Hepatocyte (in vitro differentiated cells): ENCODE results near the gene EVI5L. TPM values are rescaled to one million over a fixed set of nuclear protein-coding genes. Genes with fewer than 3 reads are reported as not detected.
A peak's percentile ranks its signal among the peaks of the same experiment; 100 is the strongest.

Experiments
- DNase-seq: peaks from one replicate; pipeline ENCODE4 v3.0.0-alpha.2; 2016; ENCODE audit warnings: low spot score
- H2AFZ ChIP-seq: fragments of 200-600 bp; sonication (generic); 2 replicates; pipeline ENCODE4 v1.6.0; 2016; ENCODE audit warnings: antibody characterized with exemption, mild to moderate bottlenecking
- H3K27ac ChIP-seq: fragments of 200-600 bp; sonication (generic); 2 replicates; pipeline ENCODE4 v1.5.1; 2016; ENCODE audit warnings: mild to moderate bottlenecking
- H3K27me3 ChIP-seq: fragments of 200-600 bp; sonication (generic); 2 replicates; pipeline ENCODE4 v1.6.1; 2016
- H3K36me3 ChIP-seq: fragments of 200-600 bp; sonication (generic); replicated peaks from 2 replicates; pipeline ENCODE4 v1.5.1; 2016; ENCODE audit warnings: low read depth; ENCODE audit not compliant: insufficient read depth
- H3K4me1 ChIP-seq: fragments of 200-600 bp; sonication (generic); 2 replicates; pipeline ENCODE4 v1.5.1; 2016; ENCODE audit warnings: mild to moderate bottlenecking, moderate library complexity; ENCODE audit not compliant: insufficient read depth
- H3K4me2 ChIP-seq: fragments of 200-600 bp; sonication (generic); 2 replicates; pipeline ENCODE4 v1.6.0; 2016
- H3K4me3 ChIP-seq: fragments of 200-600 bp; sonication (generic); 2 replicates; pipeline ENCODE4 v1.5.1; 2016; ENCODE audit warnings: mild to moderate bottlenecking
- H3K79me2 ChIP-seq: fragments of 200-600 bp; sonication (generic); 2 replicates; pipeline ENCODE4 v1.6.0; 2017; ENCODE audit warnings: mild to moderate bottlenecking
- H3K9me2 ChIP-seq: fragments of 200-600 bp; sonication (generic); replicated peaks from 2 replicates; pipeline ENCODE4 v1.6.0; 2017; ENCODE audit warnings: mild to moderate bottlenecking; ENCODE audit not compliant: insufficient read depth
- H3K9me3 ChIP-seq: fragments of 200-600 bp; sonication (generic); 2 replicates; pipeline ENCODE4 v1.5.1; 2016; ENCODE audit warnings: low read depth, mild to moderate bottlenecking
- H4K20me1 ChIP-seq: fragments of 200-600 bp; sonication (generic); 2 replicates; pipeline ENCODE4 v1.6.0; 2016; ENCODE audit warnings: mild to moderate bottlenecking; ENCODE audit not compliant: insufficient read depth, poor library complexity, severe bottlenecking
- EZH2 ChIP-seq: fragments of 200-600 bp; sonication (generic); IDR thresholded peaks from 2 replicates; pipeline ENCODE4 v1.6.1; 2016; ENCODE audit warnings: antibody characterized with exemption, mild to moderate bottlenecking, borderline replicate concordance
- EZH2phosphoT487 ChIP-seq: fragments of 200-600 bp; sonication (generic); IDR thresholded peaks from one replicate; pipeline ENCODE4 v1.6.1; 2018; ENCODE audit warnings: antibody characterized with exemption, mild to moderate bottlenecking, low read depth, moderate library complexity; ENCODE audit not compliant: unreplicated experiment, severe bottlenecking
- WGBS: methylation state at CpG from one replicate; pipeline ENCODE4 v1.1.6; 2016; ENCODE audit warnings: low lambda C conversion rate; ENCODE audit errors: missing lambda C conversion rate; 5-methylcytosine and 5-hydroxymethylcytosine counted together
- polyA plus RNA-seq: library from polyadenylated mRNA; unstranded; fragments of >200 nt; fragmentation: Nextera tagmentation; extraction: Ambion mirVana; gene quantifications from 2 replicates; pipeline ENCODE4 v1.2.1, GENCODE V29; 2016
- total RNA-seq: library from RNA; depleted of rRNA; stranded (reverse); fragments of >200 nt; gene quantifications from 2 replicates; pipeline ENCODE4 v1.2.3, GENCODE V29; 2014
- TF ChIP-seq, protein P1 (sequence below): fragments of 200-600 bp; sonication (generic); IDR thresholded peaks from 2 replicates; pipeline ENCODE4 v1.5.1; 2016; ENCODE audit warnings: antibody characterized with exemption, mild to moderate bottlenecking; ENCODE audit not compliant: poor library complexity

EVI5L gene
- total and polyA plus RNA-seq, 2 experiments from 2014 or later, result 10.7 to 11.5 TPM

DNA sequence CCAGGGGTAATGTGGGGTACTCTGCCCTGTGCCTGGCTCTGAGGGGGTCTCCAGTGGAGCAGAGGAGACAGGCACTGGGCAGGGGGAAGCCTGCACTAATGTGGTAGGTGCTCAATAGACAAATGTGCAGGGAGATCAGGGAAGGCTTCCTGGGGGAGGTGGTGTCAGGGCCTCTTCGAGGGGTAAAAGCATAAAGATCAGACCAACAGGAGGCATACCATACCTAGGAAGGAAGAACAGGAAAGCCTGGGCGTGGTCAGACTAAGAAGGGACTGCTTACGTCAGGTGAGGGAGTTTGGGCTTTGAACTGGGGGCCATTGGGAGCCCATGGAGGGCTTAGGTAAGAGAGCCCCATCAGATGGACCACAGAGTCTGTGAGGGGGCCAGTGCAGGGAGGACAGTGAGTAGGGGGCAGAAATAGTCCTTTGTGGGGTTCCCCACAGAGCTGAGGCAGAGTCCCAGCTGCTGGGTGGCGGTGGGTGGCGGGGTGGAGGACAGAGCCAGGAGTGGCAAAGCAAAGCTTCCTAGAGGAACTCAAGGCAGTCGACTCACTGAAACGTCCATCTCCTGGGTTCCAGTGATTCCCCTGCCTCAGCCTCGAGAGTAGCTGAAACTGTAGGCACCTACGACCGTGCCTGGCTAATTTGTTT lies 35.4 kb downstream of the EVI5L start:
- Histone ChIP-seq H3K4me2 (no peak overlapping the region), H3K79me2 (no peaks in the 10 kb centered on the region), H4K20me1 (no peaks in the 10 kb centered on the region), H3K9me2 (no peaks in the 10 kb centered on the region), H3K9me3 (no peaks in the 10 kb centered on the region), H3K4me3 (no peak overlapping the region), H3K27ac (no peak overlapping the region), H3K4me1 (peaks cover 6% of the 10 kb centered on the region), H2AFZ (no peak overlapping the region), H3K36me3 (no peaks in the 10 kb centered on the region), H3K27me3 (peaks cover 10% of the 10 kb centered on the region)
- DNase-seq, result no peak
- TF ChIP-seq EZH2phosphoT487, result no peak
- TF ChIP-seq EZH2, result no peak
- TF ChIP-seq, protein P1, sequence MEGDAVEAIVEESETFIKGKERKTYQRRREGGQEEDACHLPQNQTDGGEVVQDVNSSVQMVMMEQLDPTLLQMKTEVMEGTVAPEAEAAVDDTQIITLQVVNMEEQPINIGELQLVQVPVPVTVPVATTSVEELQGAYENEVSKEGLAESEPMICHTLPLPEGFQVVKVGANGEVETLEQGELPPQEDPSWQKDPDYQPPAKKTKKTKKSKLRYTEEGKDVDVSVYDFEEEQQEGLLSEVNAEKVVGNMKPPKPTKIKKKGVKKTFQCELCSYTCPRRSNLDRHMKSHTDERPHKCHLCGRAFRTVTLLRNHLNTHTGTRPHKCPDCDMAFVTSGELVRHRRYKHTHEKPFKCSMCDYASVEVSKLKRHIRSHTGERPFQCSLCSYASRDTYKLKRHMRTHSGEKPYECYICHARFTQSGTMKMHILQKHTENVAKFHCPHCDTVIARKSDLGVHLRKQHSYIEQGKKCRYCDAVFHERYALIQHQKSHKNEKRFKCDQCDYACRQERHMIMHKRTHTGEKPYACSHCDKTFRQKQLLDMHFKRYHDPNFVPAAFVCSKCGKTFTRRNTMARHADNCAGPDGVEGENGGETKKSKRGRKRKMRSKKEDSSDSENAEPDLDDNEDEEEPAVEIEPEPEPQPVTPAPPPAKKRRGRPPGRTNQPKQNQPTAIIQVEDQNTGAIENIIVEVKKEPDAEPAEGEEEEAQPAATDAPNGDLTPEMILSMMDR, result no peak
- WGBS, result 81% methylated on average over 10 of the region's 10 CpGs

DNA sequence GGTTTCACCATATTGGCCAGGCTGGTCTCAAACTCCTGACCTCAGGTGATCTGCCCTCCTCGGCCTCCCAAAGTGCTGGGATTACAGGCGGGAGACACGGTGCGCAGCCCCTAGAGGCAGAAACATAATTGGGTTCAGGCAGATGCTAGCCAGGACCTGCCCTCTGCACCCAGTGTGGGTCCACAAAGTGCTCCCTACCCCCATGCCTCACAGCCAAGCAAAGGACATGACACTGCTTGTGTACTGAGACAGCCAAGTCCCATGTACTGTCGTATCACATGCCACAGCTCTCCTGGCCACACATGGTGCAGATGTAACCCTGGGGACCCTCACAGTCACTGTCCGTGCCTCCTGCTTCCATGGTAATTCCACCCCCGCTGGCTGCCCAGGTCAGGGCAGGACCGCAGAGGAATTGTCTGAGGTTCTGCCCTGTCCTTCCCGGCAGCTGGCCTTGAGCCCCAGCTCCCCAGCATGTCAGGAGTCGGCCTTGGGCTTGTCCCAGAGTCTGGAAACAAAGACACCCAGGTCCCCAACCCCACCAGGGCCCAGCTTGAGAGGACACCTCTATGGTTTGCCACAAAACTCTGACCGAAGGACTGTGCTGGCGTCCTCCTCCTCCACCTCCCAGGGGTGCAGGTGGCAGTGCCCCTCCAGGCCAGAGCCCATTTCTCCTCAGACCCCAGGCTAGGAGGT lies 36.5 kb downstream of the EVI5L start:
- Histone ChIP-seq H3K9me3 (no peaks in the 10 kb centered on the region), H3K36me3 (no peaks in the 10 kb centered on the region), H3K4me2 (no peak overlapping the region), H3K79me2 (no peaks in the 10 kb centered on the region), H3K4me3 (no peak overlapping the region), H2AFZ (no peak overlapping the region), H3K4me1 (peaks cover 6% of the 10 kb centered on the region), H3K9me2 (no peaks in the 10 kb centered on the region), H4K20me1 (no peaks in the 10 kb centered on the region), H3K27ac (no peak overlapping the region), H3K27me3 (peaks cover 7% of the 10 kb centered on the region)
- no peak for TF ChIP-seq EZH2
- DNase-seq, result no peak
- 75% methylated on average over 12 of the region's 12 CpGs for WGBS

DNA sequence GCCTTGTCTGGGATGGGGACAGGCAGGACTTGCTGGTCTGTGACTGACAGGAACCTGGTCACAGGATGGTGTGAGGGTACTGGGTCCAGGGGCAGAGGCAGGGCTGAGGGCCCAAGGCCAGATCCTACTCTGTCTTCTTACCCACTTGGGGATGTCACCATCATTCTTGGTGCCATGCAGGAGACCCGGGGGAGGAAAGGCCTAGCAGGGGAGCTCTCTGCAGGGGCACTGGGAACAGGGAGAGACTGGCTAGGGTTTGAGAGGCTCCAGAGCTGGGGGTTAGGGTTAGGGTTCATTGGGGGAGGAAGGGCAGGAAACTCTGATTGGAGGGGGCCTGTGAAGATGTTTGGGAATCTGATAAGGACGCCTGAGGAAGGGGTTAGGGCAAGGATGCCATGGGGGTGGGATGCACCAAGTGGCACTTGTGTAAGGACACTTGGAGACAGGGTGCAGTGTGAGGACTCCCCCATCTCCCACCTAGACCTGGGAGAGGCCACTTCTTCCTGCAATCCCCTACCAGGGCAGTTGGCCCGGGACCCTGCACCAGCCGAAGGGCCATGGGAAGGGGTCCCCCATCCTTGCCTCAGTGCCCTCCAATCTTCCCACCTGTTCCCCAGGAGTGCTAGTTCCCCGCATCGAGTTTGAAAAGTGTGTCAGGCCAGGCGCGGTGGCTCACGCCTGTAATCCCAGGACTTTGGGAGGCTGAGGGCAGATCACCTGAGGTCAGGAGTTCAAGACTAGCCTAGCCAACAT lies 37.2 kb downstream of the EVI5L start:
- H3K4me3 ChIP-seq, result no peak overlapping the region
- H2AFZ ChIP-seq, result no peak overlapping the region
- H3K4me2 ChIP-seq, result no peak overlapping the region
- no peaks in the 10 kb centered on the region for H3K36me3 ChIP-seq
- H3K27ac ChIP-seq, result no peak overlapping the region
- no peaks in the 10 kb centered on the region for H4K20me1 ChIP-seq
- no peaks in the 10 kb centered on the region for H3K9me3 ChIP-seq
- peaks cover 7% of the 10 kb centered on the region for H3K27me3 ChIP-seq
- H3K79me2 ChIP-seq, result no peaks in the 10 kb centered on the region
- WGBS, result 91% methylated on average over 9 of the region's 9 CpGs
- H3K4me1 ChIP-seq, result peaks cover under 1% of the 10 kb centered on the region
- DNase-seq, result no peak
- TF ChIP-seq EZH2phosphoT487, result no peak
- no peak for TF ChIP-seq EZH2
- TF ChIP-seq, protein P1, result no peak
- no peaks in the 10 kb centered on the region for H3K9me2 ChIP-seq

DNA sequence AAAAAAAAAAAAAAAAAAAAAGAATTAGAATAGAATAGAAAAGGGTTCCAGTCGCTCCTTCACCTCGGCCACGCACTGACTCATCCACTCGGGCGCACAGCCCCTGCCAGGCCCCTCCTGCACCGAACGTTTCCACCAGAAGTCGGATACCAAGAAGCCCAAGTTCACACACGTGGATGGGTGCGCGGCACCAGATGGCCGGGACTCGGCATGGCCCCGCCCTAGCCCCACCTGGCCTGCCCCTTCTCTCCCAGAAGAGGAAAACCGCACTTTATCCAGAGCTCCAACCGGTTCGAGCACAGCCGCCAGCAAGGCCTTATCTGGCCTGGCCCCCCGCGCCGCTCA lies 38.3 kb downstream of the EVI5L start:
- H3K9me3 ChIP-seq, result no peaks in the 10 kb centered on the region
- no peak overlapping the region for H3K27ac ChIP-seq
- H4K20me1 ChIP-seq, result no peaks in the 10 kb centered on the region
- H3K4me2 ChIP-seq, result peak overlapping the region; percentile 94
- no peaks in the 10 kb centered on the region for H3K9me2 ChIP-seq
- H3K4me3 ChIP-seq, result no peak overlapping the region
- DNase-seq, result no peak
- H3K27me3 ChIP-seq, result peaks cover 17% of the 10 kb centered on the region
- TF ChIP-seq EZH2phosphoT487 (no peak), EZH2 (no peak)
- TF ChIP-seq, protein P1, result no peak
- H3K36me3 ChIP-seq, result no peaks in the 10 kb centered on the region
- H2AFZ ChIP-seq, result no peak overlapping the region
- 45% methylated on average over 19 of the region's 21 CpGs for WGBS
- no peaks in the 10 kb centered on the region for H3K79me2 ChIP-seq
- no peaks in the 10 kb centered on the region for H3K4me1 ChIP-seq
